Measurements from ENCODE around the gene ZNRF4. TPM values are rescaled to one million over a fixed set of nuclear protein-coding genes. Genes with fewer than 3 reads are reported as not detected.

The ZNRF4 gene
- total RNA-seq, 1 donor from 2014 or later = not detected

GRCh38 chr19:5457709-5458108 is 2.5 kb downstream of the ZNRF4 start:
- ATAC-seq = no peak
- H3K4me1 ChIP-seq = no peaks in the 10 kb centered on the region

GRCh38 chr19:5458420-5458819 is 3.2 kb downstream of the ZNRF4 start:
- no peaks in the 10 kb centered on the region for H3K9me3 ChIP-seq
- no peaks in the 10 kb centered on the region for H3K36me3 ChIP-seq
- intact Hi-C loops (cut with DNase I) = no loop called here
- H3K4me1 ChIP-seq = no peaks in the 10 kb centered on the region
- no peak overlapping the region for H3K4me3 ChIP-seq
- no peak for ATAC-seq
- no peak overlapping the region for H3K27ac ChIP-seq
- H3K27me3 ChIP-seq = peaks cover 4% of the 10 kb centered on the region
- no peak for TF ChIP-seq CTCF (IDR thresholded peaks at IDR 0.05)
- no peak for DNase-seq

More at GRCh38 chr19:5457709-5458108, 2.5 kb downstream of the ZNRF4 start:
- Histone ChIP-seq H3K9me3 (no peaks in the 10 kb centered on the region), H3K27me3 (peaks cover 4% of the 10 kb centered on the region), H3K36me3 (no peaks in the 10 kb centered on the region), H3K27ac (no peak overlapping the region), H3K4me3 (no peak overlapping the region)
- intact Hi-C loops (cut with DNase I) = no loop called here
- DNase-seq = no peak
- TF ChIP-seq CTCF (IDR thresholded peaks at IDR 0.05) = no peak

GRCh38 chr19:5459360-5459759 is 4.1 kb downstream of the ZNRF4 start:
- H3K27me3 ChIP-seq = peaks cover 4% of the 10 kb centered on the region
- intact Hi-C loops (cut with DNase I) = no loop called here
- TF ChIP-seq CTCF (IDR thresholded peaks at IDR 0.05) = no peak
- no peaks in the 10 kb centered on the region for H3K9me3 ChIP-seq
- no peaks in the 10 kb centered on the region for H3K36me3 ChIP-seq
- DNase-seq (no peak), ATAC-seq (no peak)
- no peaks in the 10 kb centered on the region for H3K4me1 ChIP-seq
- no peak overlapping the region for H3K4me3 ChIP-seq
- no peak overlapping the region for H3K27ac ChIP-seq

- intact Hi-C loops (cut with DNase I) = no loop called here
- DNase-seq = no peak
- TF ChIP-seq CTCF (IDR thresholded peaks at IDR 0.05) = no peak
- ATAC-seq = no peak
- H3K4me1 ChIP-seq = no peaks in the 10 kb centered on the region
- no peaks in the 10 kb centered on the region for H3K36me3 ChIP-seq
- no peaks in the 10 kb centered on the region for H3K9me3 ChIP-seq
- peaks cover 4% of the 10 kb centered on the region for H3K27me3 ChIP-seq
- no peak overlapping the region for H3K4me3 ChIP-seq
- no peak overlapping the region for H3K27ac ChIP-seq
These were observed 5.5 kb downstream of the ZNRF4 start for GRCh38 chr19:5460748-5461147.

GRCh38 chr19:5463959-5464358 is 8.7 kb downstream of the ZNRF4 start:
- Histone ChIP-seq H3K9me3 (no peaks in the 10 kb centered on the region), H3K27ac (no peak overlapping the region), H3K36me3 (no peaks in the 10 kb centered on the region), H3K27me3 (no peaks in the 10 kb centered on the region), H3K4me1 (no peaks in the 10 kb centered on the region), H3K4me3 (no peak overlapping the region)
- no peak for TF ChIP-seq CTCF (IDR thresholded peaks at IDR 0.05)
- ATAC-seq (no peak), DNase-seq (no peak)
- intact Hi-C loops (cut with DNase I) = no loop called here

GRCh38 chr19:5466072-5466471 is 10.9 kb downstream of the ZNRF4 start:
- Histone ChIP-seq H3K9me3 (no peaks in the 10 kb centered on the region), H3K27me3 (no peaks in the 10 kb centered on the region), H3K27ac (no peak overlapping the region), H3K36me3 (no peaks in the 10 kb centered on the region), H3K4me1 (no peaks in the 10 kb centered on the region), H3K4me3 (no peak overlapping the region)
- no peak for DNase-seq
- no peak for ATAC-seq
- intact Hi-C loops (cut with DNase I) = no loop called here
- TF ChIP-seq CTCF (IDR thresholded peaks at IDR 0.05) = no peak
